OCI-LY7 (cell line): ENCODE data around the gene VTI1A.

Experiments
- EZH2phosphoT487 ChIP-seq: fragments of 200-600 bp; sonication (generic); IDR thresholded peaks from 2 replicates; pipeline ENCODE4 v1.6.1; 2018; ENCODE audit warnings: low read depth, borderline replicate concordance, mild to moderate bottlenecking, mixed run types, antibody characterized with exemption, low read length, moderate library complexity, mixed read lengths
- TF ChIP-seq, protein P1 (sequence below): fragments of 200-600 bp; sonication (generic); conservative IDR thresholded peaks from 2 replicates; pipeline ENCODE4 v1.5.1; 2014; ENCODE audit warnings: mild to moderate bottlenecking, antibody characterized with exemption, low read length, moderate library complexity, mixed read lengths

DNA sequence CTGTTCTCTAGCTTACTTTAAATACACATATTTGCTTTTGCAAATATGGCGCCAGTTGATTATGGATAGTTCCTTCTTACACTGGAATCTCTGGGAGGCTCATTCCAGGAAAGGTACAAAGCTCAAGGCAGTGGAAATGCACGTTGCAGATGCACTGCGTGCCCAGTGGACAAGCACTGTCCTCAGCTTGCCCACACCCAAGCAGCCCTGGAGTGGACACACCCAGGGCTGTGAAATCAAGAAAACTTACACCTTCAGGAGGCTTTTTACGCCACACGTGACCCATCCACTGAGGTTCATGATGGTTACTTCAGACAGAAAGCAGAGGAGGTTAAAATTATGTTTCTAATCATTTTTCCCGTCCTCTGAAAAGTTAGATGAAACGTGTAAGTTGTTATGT is 248.5 kb downstream of the VTI1A start:
- TF ChIP-seq, protein P1, sequence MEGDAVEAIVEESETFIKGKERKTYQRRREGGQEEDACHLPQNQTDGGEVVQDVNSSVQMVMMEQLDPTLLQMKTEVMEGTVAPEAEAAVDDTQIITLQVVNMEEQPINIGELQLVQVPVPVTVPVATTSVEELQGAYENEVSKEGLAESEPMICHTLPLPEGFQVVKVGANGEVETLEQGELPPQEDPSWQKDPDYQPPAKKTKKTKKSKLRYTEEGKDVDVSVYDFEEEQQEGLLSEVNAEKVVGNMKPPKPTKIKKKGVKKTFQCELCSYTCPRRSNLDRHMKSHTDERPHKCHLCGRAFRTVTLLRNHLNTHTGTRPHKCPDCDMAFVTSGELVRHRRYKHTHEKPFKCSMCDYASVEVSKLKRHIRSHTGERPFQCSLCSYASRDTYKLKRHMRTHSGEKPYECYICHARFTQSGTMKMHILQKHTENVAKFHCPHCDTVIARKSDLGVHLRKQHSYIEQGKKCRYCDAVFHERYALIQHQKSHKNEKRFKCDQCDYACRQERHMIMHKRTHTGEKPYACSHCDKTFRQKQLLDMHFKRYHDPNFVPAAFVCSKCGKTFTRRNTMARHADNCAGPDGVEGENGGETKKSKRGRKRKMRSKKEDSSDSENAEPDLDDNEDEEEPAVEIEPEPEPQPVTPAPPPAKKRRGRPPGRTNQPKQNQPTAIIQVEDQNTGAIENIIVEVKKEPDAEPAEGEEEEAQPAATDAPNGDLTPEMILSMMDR = no peak
- TF ChIP-seq EZH2phosphoT487 = no peak
